NCI-H2107 treated with DMSO at 0.1 percent for 48 hours (cell line): ENCODE data around the gene TNRC6C.
A peak's percentile ranks its signal among the peaks of the same experiment; 100 is the strongest.
"Not testable (repeated sequence)": the region's sequence is repeated elsewhere in the genome, so short reads cannot be mapped to it uniquely, and the experiment has no call there.

Source experiments
- DNase-seq: peaks from one replicate; lab custom pipeline; 2025; ENCODE audit not compliant: unreplicated experiment; lab: John Stamatoyannopoulos, UW

The TNRC6C gene

GRCh38 chr17:77929871-77930436 is 28.5 kb upstream of the TNRC6C start:
- DNase-seq = no peak

DNA sequence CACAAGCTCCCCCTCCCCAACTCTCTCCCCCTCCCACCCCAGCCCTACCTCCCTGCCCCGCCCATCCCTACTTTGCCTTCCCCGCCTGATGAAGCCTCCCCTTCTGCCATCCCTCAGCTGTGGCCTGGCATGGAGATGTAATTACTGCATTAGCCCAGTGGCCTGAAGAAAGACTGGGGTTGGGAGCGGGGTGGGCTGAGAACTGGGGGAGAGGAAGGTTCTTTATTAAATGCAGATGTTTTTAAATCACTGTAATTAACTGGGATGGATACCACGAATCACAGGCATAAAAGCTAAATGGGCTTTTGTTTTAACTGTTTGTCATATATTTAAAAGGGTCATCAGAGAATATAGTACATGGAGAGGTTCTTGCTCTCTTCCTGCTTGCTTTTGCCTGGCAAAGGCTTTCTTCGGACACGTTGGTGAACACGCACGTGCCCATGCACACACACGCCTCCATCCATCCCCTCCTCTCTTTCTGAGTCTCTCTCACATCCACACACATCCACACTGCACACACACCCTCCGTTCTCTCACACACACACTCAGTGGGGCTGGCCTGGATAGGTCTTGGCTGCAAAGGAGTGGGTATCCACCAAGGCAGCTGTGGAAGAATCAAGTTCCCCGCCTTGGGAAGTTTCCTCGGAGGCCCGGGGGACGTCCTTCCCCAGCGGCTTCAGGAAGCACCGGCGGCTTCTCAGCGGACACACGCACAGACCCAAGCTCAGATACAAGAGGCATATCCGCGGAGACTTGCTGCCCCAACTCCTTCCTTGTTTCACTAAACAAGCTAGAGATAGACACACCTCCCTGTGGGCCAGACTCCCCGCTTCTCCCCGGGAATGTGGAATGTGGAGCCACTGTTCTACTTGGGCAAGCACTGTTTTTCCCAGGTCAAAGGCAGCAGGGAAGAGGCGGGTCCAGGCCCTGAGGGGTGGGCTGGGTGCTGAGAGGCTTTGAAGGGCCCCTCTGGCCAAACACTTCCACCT is 27.4 kb upstream of the TNRC6C start:
- DNase-seq = no peak

DNA sequence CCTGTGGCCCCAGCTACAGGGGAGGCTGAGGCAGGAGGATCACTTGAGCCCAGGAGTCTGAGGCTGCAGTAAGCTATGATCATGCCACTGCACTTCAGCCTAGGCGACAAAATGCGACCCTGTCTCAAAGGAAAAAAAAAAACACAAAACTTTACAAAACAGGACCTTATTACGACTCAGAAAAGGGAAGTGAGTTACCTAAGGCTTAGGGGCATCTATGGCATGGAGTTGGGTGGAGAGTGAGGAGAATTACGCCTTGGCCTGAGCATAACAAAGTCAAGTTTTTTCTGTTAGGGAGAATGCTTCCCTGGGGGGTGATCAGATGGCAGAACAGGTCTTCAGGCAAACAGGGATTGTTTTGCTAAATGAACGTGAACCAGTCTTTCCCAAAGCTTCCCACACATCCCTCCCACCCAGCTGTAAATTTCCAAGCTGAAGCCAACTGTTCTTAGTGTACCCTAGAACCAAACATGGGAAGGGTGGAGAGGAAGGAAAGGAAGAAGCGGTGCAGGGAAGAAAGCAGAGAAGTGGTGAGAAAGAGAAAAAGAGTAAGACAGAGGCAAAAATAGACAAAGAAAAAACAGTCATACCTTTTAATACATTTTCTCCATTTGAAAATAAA is 24.6 kb upstream of the TNRC6C start:
- DNase-seq = no peak

GRCh38 chr17:77935121-77935571 is 23.4 kb upstream of the TNRC6C start:
- peak; percentile 27 for DNase-seq

GRCh38 chr17:77935744-77936143 is 22.8 kb upstream of the TNRC6C start:
- not testable (repeated sequence) for DNase-seq

DNA sequence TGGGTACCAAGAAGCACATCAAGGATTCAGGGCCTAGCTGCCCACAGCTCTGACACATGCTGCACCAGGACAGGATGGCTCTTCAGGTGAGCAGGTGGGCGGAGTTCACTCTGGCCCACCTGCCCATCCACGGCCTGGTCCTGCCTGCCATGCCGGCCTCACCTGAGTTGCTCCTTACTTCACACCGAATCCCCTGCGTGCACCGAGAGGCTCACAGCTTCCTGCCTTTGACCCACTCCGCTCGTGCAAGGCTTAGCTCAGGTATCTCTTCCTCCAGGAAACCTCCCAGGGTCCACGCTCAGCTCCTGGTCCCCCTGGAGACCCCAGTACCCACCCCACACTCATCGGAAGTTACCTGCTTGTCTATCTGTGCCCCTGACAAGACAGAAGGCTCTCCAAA is 21.6 kb upstream of the TNRC6C start:
- DNase-seq = no peak

DNA sequence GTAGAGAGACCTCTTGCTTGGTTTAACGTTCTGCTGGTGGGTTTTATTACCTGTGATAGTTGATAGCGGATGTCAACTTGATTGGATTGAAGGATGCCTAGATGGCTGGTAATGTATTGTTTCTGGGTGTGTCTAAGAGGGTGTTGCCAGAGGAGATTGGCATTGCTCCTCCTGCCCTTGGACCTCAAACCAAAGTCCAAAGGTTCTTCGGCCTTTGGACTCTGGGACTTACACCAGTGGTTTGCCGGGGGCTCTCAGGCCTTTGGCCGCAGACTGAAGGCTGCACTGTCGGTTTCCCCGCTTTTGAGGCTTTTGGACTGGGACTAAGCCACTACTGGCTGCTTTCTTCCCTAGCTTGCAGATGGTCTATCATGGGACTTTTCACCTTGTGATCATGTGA is 17.5 kb upstream of the TNRC6C start:
- DNase-seq = no peak

DNA sequence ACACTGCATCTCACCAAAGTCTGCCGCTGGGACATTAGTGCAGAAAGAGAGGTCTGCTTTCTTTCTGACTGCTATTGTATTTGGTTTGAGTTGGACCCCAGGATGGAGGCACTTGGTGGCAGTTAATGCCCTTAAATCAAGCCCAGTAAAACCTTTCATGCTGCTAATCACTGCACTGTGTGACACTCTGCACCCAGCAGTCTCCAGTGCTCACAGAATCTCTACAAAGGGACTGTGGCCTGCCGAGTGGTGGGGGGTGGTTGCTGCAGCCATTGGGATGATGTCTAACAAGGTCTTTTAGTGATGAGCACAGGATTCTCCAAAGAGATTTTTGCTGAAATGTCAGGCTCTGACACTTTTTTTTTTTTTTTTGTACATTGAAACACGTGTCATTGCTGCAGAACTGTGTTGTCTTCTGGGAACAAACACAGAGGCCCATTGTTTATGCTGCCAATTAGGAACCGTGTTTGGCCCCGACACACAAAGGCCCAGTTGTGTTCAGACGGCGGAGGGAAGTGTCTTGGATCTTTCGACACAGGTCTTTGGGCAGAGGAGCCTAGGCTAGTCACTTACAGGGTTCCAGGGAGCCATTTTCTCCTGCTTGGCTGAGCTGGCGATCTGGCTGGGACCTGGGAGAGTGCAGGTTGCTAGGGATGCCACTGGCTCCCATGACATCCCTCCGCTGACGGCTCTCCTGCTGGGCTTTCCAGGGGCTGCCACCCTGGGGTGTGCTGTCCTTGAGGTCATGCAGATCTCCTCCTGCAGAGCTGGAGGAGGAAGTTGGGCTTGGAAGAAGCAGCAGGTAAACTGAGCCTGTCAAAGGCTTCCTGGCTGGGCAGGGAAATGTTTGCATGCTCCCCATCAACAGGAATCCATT is 16.2 kb upstream of the TNRC6C start:
- DNase-seq = no peak

DNA sequence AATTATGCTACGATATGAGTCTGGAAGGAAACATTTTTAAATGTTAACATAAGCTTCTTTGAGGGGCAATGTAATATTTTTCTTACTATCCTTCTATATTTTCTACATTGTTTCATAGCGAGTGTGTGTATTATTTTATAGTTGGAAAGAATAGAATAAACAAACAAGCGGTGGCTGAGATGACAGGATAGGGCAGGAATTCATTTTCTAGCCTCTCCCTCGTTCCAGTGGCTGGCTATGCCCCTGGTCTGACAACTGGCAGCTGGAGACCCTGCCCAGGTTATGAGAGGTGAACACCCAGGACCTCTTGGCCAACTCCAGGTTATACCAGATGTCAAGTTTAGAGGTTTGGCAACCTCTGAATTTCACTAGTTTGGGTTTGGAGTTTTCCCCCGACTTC is 14.5 kb upstream of the TNRC6C start:
- no peak for DNase-seq

- DNase-seq = no peak
Observed at GRCh38 chr17:77944390-77945222, 13.9 kb upstream of the TNRC6C start.

DNA sequence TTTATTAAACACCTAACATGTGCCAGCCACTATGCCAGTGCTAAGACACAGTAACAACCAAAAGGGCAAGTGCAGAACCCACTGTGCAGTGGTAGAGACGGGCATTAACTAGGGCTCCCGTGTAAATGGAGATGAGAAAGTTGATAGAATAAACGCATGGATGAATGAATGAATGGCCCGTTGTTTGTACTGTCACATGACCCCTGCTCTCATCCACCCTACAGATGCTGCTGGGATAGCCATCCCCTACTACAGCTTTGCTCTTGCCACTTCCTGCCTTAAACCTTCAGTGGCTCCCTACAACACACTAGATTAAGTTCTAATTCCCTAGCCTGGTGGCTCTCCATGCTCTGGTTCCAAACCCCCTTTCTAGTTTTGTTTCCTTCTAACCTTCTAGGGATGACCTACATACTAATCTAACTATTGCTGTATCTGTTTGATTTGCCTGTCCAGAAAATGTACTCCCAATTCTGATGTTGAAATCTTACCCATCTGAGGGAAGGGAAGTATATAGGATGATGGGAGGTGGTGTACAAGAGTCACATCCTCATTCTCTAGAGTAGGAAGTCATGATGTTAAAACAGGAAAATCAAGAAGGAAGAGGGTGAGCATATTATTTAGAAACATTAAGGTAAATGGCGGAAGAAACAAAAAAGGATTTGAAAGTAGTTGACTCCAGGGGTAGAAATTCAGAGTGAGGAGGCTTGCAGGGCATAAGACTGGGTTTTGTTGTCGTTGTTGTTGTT is 11.4 kb upstream of the TNRC6C start:
- no peak for DNase-seq

GRCh38 chr17:77948690-77949114 is 9.8 kb upstream of the TNRC6C start:
- no peak for DNase-seq

GRCh38 chr17:77951123-77951522 is 7.4 kb upstream of the TNRC6C start:
- no peak for DNase-seq

DNA sequence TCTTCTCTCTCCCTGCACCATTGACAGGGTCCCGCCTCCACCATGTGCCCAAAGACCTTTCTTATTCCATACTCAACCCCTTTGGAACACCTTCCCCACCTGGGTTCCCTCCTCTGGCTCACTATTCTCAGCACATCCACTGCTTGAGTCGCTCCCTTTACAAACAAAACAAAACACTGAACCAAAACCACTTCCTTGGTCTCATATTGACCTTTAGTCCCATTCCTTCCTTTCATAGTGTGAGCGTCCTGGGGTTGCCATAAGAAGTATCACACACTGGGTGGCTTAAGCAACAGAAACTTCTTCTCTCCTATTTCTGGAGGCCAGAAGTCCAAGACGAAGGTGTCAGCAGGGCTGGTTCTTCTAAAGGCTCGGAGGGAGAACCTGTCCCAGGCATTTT is 6.1 kb upstream of the TNRC6C start:
- DNase-seq = no peak

GRCh38 chr17:77957235-77957856 is 1.2 kb upstream of the TNRC6C start:
- no peak for DNase-seq

DNA sequence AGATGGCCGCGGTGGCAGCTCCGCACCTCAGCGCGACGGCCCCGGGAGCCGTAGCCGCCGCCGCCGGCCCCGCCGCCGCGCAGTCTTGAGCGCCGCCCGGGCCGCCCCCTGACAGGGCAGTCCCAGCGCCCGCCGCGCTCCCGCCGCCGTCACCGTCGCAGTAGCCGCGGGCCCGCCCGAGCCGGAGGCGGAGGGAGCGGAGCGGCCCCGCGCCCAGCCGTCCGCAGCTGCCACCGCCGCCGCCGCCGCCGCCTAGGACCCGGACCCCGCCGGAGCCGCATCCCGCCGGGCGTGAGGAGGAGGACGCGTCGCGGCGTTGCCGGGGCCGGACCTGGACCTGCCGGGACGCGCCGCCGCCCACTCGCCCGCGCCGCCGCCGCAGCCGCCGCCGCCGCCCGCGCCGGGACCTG is 218 bp downstream of the TNRC6C start:
- DNase-seq = no peak

DNA sequence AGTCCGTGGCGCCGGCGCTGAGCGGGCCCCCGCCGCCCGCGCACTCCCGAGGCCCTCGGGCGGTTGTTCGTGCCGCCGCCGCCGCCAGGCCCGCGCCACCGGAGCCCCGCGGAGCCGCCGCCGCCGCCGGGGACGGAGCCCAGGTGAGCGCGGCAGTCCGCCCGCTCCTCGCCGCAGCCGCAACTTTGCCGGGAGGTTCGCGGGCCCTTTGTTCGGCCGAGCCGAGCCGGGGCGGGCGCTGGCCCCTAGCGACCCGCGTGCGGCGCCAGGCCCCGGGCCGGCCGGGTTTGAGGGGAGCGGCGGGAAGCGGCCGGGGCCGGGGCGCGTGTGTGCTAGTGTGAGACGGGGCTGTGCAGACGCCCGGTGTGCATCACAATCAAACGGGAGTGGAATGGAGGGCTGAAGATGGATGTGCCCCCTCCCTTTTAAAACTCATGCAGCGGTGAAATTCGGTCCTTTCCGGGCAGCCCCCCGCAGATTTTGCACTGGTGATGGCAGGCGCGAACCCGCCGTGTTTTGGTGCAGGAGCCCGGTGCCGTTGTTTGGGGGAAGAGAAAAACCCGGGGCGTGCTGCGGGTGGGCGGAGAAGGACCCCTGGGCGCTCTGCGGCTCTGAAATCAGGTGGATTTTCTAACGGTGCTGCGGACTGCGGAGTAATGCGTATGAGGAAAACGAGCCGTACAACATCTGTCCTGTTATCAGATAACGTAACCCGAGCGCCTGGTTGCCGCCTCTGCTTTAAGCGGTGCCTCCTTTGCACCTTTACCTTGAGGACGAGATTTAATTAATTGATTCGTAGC is 823 bp downstream of the TNRC6C start:
- DNase-seq = peak; percentile 57

DNA sequence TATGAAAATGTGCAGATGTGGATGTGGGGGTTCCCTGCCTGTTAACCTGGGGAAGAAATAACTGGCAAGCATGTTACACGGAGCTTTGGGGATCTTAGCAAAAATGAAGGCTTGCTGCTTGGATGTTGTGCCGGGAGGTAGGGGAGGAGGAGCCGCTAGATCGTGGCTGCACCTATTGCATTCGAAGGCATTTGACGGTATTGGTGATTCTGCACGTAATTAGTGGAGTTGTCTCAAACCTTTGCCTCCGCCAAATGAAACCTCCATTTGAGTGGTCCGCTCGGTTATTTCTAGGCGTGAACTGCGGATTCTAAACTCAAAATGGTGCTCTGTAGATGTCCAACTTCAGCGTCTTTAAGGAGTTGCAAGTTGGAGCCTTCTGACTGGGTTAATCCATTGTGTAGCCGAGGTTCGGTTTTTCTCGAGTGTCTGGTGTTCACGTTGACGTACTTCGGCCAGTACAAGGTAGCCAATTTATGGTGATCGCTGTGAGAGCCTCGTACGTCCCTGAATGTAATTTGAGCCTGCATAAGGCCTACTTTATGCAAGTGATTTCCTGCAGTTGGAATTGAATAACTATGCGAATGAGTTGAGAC is 1.5 kb downstream of the TNRC6C start:
- peak; percentile 57 for DNase-seq
